DMS 273 treated with DMSO at 0.1 percent for 48 hours (cell line): ENCODE data around the gene KLHL29.

Experiments used
- DNase-seq: peaks from one replicate; lab custom pipeline; 2025; lab: John Stamatoyannopoulos, UW

KLHL29 gene

DNA sequence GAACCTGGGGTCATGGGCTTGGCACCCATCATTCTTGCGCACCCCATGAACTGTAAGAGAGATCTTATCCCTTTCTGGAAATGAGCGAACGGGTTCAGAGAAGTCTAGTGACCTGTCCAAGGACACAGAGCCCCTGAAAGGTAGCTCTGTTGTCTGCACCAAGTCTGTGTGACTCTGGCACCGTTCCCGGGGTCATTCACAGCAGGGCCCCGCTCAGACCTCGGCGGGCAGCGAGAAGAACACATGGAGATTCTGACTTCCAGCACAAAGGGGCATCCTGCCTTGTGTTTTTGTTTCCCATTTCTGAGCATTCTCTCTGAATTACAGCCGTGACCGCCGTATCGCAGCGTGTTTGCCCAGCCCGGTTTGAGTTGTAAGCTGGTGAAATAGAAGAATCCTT, 231.7 kb downstream of the KLHL29 start:
- no peak for DNase-seq

DNA sequence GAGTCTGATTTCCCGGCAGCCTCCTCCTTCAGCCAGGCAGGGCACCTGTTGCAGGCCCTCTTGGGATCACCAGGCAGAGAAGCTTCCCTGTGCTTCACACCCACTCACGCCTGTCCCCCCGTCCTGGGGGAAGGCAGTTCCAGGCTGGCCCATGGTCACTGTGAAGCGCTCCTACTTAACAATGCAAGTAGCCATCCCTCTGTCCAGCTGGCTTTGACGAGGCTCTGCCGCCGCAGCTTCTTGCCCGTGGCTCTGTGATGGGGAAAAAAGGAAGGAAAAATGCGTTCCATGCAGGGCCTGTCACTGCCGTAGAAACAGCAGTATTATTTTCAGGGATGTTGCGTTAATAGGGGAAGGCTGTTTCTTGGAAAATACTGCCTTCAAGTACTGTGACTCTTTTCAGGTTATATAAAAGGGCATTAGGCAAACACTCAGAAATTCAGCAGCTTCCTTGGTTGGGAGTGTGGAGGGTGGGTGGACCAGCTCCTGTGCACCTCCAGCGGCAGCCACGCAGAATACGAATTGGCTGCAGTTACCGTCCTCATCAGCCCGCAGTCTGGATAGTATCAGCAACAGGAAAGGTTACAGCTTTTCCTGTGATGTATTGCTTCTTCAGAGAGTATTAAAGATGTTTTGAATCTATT, 232.3 kb downstream of the KLHL29 start:
- DNase-seq: no peak

DNA sequence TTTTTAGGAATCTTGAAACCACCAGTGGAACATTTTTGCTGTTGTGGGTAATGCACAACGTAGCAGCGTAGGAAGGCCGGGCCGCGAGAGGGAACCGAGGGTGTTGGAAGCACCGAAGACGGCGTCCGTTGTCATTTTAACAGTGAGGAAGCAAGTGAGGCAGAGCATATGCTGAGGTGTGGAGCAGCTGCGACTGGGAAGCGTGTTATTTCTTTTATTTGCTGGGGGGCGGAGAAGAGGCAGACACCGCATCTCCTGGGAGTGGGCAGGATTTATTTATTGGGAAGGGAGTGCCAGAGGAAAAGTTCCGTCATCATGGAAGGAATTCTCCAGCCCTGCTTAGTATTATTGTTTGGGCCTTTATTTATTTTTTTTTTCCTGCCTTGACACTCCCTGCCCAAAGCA, 232.8 kb downstream of the KLHL29 start:
- DNase-seq: no peak

DNA sequence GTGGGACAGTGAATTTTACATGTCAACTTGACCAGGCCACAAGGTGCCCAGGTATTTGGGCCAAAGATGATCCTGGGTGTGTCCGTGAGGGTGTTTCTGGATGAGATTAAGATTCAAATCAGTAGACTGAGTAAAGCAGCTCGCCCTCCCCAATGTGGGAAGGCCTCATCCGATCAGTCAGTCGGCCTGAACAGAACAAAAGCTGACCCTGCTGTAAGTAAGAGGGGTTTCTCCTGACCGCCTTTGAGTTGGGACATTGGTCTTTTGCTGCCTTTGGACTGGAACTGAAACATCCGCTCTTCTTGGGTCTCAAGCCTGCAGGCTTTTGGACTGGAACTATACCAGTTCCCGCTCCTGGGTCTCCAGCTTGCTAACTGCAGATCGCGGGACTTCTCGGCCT, 233.3 kb downstream of the KLHL29 start:
- no peak for DNase-seq

DNA sequence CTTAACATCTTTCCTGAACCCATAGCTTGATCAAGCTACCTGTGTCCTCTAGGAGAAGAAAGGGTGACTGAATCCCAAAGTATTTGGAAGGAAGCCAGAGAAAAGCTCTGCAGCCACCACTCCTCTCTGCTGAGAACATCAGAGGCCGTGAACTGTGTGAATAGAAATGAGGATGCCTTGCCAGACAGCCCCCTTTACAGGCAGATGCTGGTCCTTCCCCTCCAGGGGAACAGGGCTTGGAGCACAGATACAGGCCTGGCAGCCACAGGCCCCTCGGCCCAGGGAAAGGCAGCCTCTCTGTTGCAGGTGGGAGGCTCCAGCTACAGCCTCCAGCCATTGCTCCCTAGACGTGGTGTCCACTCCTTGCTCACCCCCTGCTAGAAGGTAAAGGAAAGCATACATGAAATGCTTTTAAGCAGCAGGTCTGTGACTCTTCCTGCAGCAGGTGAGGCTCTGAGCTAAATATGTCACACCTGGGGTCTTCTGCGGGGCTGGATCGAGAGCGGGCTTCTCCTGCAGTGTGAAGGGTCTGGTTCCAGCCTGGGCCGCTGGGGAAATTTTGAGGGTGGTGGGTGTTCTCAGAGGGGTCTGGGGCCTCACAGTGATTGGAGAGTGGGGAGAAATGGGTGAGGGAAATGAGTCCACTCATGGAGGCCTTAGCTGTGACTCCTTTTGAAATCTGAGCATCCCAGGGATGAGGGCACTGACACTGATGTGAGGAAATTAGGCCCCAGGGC, 234.0 kb downstream of the KLHL29 start:
- DNase-seq: no peak

DNA sequence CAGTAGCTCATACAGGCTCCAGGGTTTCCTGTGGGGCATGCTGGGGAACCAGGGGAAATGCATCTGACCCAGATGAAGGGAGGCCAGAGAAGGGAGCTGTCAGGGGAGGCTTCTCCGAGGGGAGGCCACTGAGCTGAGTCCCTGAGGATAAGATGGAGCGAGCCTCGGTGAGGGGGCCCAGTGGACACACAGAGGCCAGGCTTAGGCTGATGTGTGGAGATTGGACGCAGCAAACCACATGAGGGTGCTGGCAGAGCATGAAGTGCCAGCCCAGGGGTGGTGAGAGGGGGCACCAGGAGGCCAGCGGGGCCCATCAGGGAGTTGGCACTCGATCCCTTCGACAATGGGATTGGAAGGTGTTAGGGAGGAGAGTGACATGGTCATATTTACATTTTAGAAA, 235.0 kb downstream of the KLHL29 start:
- no peak for DNase-seq

DNA sequence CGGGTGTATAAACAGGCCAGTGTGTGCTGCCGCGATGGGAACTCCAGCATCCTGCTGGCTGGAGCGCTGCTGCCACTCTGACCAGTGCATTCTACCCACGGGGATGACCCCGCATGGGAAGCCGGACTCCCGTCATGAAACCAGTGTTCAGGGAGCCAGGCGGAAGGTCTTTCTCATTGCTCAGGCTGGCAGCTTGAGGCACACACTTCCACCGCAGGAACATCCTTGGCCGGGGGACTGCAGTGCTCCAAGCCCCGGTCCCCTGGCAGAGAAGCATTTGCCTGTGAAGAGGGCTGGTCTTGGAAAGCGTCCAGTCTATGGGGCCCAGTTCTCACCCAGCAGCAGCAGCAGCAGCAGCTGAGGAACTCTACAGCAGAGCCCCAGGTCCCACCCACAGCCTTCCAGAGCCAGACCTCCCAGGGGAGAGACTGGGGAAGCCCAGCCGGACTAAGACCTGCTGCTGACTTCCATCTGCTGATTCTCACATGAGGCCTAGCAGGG, 235.9 kb downstream of the KLHL29 start:
- DNase-seq: peak; percentile 54

DNA sequence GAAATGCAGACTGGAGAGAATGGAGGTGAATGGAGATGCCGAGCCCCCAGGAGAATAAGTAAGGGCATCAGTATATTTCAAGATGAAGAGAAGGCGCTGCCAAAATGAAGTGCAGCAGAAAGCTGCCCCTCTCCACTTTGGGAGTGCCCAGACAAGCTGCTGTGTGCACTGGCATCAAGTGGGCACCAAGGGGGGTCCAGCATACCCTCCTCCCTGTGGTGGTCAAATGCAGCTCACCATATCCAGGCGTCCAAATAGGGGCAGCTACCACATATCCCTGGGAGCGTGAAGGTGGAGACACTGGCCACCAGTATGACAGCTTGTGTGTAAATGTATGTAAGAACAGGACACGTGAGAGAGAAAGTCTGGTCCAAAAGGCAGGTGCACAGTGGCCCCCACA, 236.6 kb downstream of the KLHL29 start:
- no peak for DNase-seq

DNA sequence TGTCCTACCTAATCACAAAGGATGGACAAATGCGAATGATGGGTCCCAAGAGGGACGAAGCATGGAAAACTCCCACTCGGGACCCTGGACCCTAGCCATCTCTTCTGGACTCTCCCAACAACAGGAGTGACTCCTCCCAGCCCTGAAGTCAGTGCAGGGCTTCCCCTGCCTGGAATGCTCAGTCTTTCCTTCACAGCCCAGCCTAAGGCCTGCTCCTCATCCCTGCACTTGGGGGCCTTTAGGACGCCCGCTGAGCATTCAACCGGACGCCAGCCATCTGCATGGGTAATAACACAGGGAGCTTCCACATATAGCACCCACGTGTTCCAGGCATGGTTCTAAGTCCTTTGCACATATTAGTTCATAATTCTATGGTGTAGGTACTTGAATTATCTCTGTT, 237.5 kb downstream of the KLHL29 start:
- DNase-seq: no peak

DNA sequence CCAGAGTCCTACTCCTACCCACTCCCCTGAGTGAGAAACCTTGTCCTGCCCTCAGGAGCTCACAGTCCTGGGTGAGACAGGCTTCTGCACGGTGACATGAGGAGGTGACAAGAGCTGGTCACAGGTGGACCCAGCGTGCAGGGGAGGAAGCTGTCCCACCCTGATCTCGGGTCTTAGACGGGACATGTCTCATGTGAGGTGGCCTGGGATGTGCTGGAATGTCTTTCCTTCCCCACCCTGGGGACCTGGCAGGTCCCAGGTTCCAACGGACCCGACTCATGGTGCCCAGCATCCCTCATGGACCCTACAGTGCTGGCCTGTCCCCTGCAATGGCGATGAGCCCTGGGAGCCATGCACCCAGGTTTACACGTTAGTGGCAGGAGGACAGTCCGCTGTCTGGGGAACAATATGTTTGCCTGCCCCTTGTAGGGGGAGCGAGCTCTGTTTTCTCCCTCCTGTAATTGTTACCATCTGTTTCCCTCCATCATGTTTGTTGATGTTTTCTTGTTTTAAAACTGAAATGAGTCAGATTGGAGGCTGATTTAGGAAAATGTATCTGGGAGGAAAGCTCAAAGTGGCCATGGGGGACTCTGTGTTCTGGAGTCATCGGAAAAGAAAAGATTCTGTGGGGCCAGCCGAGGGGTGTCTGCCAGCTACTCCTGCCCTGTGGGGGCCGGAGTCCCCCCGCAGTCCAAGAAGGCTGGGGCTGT, 238.1 kb downstream of the KLHL29 start:
- no peak for DNase-seq

DNA sequence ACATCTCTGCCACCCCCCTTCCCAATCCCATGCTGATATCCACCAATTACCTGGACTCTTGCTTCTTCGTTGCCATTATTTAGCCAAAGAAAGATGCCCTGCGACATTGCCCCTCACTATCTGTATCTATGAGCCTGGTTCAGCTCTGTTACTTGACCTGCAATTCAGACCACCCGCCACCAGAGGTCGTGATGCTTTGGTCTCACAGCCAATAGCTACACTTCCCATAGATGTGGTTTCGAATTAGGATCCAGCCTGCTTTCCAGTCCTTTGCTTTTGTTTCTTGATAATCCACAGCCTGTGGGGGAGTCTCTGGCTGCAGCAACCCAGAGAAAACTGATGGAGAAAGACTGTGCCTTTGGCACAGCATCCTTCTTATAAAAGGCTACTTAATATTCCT, 239.4 kb downstream of the KLHL29 start:
- DNase-seq: no peak

DNA sequence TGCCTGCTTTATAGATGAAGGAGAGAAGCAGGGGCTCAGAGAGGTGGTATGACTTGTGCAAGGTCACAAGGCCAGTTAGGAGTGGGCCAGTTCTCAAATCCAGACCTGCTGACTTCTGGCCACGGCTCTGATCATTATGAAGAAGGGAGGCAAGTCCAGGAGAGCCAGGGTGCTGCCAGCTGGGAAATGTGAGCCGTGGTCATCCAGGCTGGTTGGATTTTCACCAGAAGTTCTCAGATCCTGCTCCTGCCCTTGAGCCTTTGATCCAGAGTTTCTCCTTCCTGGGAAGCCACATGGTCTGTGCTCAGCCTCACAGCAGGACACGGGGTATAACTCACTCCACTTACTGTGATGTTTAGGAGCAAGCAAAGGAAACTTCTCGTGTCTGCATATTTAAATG, 239.9 kb downstream of the KLHL29 start:
- no peak for DNase-seq

DNA sequence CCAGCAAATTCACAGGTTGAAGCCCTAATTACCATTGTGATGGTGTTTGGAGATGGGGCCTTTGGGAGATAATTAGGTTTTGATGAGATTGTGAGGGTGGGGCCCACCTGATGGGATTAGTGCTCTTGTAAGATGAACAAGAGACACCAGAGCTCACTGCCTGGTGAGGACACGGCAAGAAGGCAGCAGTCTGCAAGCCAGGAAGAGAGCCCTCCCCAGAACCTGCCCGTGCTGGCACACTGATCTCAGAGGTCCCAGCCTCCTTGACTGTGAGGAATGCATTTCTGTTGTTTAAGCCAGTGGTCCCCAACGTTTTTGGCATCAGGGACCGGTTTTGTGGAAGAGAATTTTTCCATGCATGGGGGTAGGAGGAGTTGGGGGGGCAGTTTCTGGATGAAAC, 240.7 kb downstream of the KLHL29 start:
- no peak for DNase-seq

DNA sequence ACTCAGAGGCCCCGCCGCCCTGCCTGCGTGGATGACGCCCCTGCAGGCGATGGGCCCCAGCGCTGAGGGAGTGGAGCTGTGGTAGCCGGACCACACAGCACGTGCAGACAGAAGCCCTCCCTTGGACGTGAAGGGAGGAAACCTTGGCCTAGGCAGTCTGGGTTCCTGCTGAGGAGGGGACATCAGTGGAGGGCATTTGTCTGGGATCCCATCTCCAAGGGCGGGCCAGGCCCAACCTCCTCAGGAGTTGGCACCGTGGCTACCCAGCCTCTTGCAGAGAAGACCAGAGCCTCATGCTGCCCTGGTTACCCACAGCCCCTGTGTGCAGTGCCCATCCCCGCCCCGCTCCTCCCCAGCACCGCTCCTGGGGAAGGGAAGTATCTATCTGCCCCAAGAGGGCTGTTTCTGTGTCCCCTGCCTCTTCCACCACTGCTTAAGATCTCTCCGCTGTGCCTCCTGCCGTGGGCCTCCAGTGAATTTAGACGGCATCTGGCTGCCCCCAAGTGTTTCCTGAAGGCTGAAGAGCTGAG, 241.8 kb downstream of the KLHL29 start:
- DNase-seq: no peak

DNA sequence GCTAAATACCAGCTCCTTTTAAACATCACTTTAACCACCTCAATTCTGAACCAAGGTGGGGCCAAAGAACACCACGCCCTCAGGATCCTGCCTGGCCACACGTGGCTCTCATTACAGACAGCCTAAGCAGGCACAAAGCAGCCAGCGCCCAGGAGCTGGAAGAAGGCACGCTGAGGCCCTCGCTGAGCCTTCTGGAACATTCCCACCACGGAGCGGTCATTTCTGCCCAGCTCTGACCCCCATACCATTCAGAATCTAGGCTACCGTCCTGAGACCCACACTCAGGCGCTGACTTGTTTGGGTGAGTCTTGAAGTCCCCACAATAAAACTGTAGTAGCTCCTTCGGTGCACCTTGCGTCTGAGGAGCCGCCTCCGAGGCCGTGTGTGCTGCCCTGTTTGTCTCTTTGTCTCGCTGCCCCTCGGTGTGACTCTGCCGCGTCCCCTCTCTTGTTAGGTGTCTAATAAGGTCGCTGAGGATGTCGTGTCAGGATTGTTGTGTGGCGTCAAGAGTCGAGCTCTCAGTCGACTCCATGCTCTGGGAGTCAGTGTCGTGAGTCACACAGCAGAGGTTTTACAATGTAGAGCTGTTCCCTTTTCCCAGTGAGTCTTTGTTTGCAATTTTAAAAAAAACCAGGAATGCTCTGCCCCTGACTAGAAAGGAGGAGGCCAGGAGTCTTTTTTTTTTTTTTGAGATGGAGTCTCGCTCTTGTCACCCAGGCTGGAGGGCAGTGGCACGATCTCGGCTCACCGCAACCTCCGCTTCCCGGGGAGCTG, 242.4 kb downstream of the KLHL29 start:
- no peak for DNase-seq

DNA sequence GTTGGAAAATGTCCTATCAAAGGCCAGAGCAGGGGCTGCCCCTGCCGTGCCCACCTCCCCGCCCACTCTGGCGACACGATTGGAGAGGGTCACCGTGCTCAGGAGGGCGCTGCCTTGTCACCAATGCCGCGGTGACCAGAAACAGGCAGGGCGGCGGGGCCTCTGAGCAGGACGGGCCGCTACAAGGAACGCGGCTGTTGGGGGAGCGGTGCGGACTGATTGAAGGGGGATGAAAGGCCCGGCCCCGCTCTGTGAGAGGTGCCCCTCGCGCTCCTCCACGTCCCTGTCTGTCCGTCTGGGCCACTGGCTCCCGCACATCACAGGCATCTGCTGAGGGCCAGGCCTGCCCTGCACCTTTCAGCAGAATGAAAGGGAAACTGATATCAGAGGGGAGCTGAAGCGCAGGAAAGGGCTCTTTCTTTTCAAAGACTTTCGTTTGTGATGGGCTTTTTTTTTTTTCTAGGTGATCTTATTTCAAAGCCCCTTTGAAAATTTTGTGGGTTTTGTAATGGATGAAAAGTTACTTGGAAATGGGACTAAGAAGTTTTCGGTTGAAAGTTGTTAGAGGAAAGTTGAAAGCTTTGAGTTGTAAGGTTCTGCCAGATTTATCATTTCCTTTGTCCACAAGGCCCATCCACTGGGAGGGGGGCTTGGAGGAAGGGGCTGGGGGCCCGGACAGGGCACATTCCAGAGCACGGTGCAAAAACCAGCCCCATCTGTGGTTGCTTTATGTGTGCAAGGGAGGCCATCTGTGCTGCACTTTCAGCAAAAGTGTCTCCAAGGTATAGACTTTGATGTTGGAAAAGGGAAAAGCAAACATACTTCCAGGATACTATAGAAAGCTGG, 244.2 kb downstream of the KLHL29 start:
- no peak for DNase-seq

DNA sequence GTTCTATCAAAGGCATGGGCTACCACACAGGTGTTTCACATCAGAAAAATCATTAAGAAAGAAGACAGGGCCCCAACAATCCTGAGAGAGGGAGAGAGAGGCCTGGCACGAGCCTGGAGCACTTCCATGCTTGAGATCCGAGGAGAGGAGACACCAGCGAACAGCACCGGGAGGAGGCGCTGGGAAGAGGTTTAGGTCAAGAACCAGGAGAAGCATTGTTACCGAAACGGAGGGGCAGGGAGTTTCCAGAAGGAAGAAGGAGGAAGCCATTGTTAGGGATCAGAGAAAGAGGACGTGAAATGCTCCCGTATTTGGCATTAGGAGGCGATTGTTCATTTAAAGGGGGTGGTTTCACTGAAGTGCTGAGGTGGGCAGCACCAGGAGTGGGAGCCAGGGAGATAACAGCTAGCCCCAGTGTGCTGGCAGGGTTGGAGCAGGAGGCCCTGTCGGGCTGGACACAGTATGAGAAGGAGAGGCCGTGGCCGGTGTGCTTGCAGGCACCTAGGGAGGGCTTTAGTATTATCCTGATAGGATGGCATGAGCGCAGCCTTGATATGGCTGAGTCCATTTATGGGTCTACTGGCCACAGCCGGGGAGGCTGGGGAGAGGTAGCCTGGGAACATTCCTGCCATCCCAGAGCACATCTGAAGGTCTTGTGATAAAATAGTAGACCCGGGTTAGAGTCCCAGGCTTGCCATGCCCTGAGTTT, 244.9 kb downstream of the KLHL29 start:
- no peak for DNase-seq

DNA sequence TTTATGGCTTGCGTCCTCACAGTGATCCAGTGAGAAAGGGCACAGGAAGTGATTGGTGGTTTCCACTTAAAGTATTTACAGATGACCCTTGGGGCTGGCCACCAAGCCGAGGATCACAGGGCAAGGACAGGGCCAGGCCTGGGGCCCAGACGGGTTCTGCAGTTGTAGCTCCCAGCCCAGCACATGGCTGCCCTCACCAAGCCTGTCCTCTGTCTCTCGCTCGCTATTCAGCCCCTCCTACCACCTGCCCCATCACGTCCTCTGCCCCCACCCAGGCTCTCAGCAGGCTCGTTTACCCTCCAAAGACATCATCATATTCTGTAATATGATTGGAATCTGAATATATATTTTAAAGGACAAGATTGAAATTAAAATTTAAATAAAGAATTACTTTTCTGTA, 246.0 kb downstream of the KLHL29 start:
- DNase-seq: no peak

DNA sequence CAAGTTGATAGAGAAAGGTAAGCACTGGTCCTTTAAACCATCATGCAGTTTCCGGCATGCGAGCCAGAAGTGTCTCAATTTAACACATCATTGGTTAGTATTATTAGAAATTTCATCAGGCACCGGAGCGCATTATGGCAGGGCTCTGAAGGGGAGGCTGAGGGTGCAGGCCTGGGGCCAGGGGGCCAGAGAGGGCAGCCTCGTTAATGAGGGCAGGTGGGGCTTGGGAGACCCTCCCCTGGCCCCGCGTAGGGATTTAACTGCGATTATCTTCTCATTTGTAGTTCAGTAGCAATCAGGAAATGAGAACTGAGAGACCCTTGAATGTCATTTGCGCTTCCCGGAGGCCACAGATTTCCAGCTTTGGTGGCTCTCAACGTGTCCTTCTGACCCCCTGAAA, 246.4 kb downstream of the KLHL29 start:
- DNase-seq: no peak

DNA sequence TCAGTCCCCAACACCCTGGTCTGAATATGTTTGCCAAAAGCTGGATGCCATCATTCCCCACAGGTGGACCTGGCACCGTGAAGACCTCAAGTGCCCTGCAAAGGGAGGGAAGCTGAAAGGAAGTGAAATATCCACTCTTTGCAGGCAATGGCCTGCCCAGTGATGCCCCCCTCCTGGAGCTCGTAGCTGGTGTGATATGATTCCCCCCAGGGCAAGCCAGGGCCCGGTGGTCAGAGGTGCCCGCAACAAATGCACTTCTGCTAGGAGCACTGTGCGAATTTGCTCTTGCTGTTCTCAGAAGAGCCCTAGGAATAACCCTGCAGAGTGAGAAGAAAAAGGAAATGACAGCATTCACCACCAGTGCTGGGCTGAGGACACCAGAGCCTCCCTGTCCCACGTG, 247.4 kb downstream of the KLHL29 start:
- DNase-seq: no peak
